NOMO-1 (cell line): ENCODE measurements around the gene SH3PXD2A.

Experiments
- DNase-seq, 2 experiments: peaks; one replicate each; lab custom pipeline; 2025; ENCODE audit not compliant: unreplicated experiment in 2 of 2; lab: John Stamatoyannopoulos, UW

Gene SH3PXD2A

GRCh38 chr10:103712146-103712545 lies 143.2 kb downstream of the SH3PXD2A start:
- no peak for DNase-seq

GRCh38 chr10:103711351-103711994 lies 143.9 kb downstream of the SH3PXD2A start:
- no peak for DNase-seq

- DNase-seq = no peak
Measured at GRCh38 chr10:103710490-103710889, 144.9 kb downstream of the SH3PXD2A start.

DNA sequence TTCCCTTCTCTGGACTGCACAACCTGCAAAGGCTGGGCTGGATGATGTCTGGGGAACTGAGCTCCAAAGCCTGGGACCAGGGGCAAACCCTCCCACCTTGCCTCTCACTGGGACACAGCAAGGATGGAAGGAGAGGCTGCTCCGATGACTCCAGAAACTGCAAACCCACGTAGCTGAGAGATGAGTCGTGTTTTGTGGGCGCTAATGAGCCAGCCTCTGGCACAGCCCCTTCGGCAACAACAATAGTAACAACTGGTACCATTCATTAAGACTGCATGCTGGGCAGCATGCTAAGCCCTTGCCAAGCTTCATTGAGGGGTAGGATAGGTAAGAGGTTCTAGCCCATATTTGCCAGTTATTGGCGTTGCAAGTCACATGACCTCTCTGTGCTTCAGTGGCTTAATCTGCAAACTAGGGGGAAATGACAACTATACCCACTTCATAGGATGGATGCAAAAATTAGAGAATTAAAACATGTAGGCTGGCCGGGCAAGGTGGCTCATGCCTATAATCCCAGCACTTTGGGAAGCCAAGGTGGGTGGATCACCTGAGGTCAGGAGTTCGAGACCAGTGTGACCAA lies 145.9 kb downstream of the SH3PXD2A start:
- DNase-seq = no peak

- DNase-seq = no peak
Measured at GRCh38 chr10:103708627-103709288, 146.6 kb downstream of the SH3PXD2A start.

DNA sequence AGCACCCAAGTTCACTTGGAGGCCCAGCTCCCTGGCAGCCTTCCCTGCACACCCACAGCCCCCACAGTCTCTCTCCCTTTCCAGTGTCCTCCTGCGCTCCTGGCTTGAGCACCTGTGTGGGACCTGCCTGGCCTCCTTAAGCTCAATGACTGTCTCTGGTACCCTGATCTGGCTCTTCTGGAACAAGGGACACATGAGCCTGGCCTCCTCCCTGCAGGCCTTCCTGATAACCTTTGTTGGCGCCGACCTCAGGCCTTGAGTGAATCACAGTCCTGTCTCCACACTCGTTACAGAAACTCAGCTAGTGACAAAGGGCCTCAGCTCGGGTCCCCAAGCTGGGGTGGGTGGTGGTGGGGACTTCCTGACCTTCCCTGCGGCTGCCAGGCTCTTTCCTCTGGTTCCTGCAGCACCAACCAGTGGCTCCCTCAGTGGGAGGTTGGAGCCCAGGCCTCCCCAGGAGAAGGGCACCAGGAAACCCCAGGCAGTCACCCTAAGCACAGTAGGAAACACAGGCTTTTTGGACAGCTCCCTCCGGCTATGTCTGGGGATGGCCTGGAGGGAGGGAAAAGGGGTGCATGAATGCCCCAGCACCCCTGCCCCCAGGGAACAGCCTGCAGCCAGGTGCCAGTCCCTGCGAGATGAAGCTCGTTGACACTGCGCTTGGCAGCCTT lies 147.3 kb downstream of the SH3PXD2A start:
- no peak for DNase-seq

- no peak for DNase-seq
Measured at GRCh38 chr10:103706762-103707161, 148.6 kb downstream of the SH3PXD2A start.

GRCh38 chr10:103706047-103706446 lies 149.3 kb downstream of the SH3PXD2A start:
- no peak for DNase-seq

DNA sequence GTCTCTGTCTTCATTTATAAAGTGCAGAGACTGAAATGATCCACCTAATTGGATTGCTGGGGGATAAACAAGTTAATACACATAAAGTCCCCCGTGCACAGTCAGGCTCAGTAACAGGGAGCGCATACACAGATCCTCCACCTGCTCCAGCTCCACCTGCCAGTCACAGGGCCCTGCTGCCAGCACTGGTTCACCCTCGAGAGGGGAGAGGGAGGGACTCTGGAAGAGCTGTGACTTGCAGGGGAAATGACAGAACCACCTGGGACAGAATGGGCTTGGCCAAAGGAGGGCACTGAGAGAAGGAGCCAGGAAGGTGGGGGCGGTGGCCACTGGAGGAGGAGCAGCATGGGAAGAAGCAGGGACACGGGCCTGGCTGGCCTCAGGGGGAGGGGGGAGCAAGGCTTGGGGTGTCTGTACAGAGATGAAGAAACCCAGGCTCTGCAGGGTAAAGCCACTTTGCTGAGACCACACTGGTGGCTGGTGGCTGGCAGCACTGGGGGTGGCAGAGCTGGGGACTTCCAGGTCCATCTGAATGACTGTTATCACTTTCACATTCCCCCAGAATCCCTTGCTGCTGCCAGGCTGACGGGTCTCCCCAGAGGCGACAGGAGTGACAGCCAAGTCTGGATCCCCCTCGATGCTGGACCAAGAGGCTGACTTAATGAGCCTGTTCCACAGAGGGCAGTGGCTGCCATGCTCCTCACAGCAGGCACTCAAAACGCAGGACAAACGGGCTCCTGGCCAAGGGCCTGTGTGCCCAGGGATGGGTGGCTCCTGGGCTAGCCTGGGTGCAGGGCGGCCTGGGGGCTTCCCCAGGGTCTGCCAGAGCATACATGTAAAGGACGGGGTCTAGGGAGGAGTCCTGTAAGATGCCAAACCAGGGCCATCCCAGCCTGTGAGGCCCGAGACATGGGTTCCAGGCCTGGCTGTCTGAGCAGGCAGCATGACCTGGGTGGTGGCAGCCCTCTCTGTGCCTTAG lies 151.1 kb downstream of the SH3PXD2A start:
- no peak for DNase-seq

DNA sequence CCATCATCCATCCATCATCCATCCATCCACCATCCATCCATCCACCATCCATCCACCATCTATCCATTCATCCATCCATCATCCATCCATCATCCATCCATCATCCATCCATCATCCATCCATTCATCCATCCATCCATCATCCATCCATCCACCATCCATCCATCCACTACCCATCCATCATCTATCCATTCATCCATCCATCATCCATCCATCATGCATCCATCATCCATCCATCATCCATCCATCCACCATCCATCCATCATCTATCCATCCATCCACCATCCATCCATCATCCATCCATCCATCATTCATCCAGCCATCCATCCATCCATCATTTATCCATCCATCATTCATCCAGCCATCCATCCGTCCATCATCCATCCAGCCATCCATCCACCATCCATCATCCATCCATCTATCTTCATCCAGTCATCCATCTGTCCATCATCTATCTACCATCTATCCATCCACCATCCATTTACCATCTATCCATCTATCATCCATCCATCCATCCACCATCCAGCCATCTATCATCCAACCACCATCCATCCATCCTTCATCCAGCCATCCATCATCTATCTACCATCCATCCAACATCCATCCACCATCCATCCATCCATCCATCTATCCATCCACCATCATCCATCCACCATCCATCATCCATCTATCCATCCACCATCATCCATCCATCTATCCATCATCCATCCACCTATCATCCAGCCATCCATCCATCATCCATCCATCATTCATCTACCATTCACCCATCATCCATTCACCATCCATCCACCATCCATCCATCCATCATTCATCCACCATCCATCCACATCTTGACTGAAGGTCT lies 153.8 kb downstream of the SH3PXD2A start:
- no peak for DNase-seq

- no peak for DNase-seq
Measured at GRCh38 chr10:103700436-103700715, 155.0 kb downstream of the SH3PXD2A start.

GRCh38 chr10:103699611-103700435 lies 155.6 kb downstream of the SH3PXD2A start:
- DNase-seq = no peak

GRCh38 chr10:103698266-103698665 lies 157.1 kb downstream of the SH3PXD2A start:
- no peak for DNase-seq

GRCh38 chr10:103697787-103698186 lies 157.6 kb downstream of the SH3PXD2A start:
- DNase-seq = no peak

- DNase-seq = peak; percentile 39 to 59
Measured at GRCh38 chr10:103696411-103697145, 158.8 kb downstream of the SH3PXD2A start.

- no peak for DNase-seq
Measured at GRCh38 chr10:103696094-103696410, 159.3 kb downstream of the SH3PXD2A start.

DNA sequence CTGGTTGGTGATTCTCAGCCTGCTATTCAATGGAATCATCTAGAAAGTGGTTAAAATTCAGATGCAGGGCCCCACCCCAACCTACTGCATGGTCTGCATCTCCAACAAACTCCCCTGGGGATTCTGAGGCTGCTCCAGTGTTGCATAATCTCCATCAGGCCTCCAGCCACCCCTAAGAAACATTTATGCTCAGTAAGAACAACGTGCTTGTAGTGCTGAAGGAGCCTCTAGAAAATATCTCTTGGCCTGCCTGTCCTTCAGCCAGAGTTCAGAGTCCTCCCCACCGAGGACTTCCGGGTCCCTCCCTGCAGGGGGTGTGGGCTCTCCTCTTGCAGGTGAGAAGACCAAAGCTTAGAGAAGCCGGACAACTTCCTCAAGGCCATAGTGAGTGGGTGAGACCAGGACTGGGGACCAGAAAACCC lies 159.8 kb downstream of the SH3PXD2A start:
- DNase-seq = no peak

DNA sequence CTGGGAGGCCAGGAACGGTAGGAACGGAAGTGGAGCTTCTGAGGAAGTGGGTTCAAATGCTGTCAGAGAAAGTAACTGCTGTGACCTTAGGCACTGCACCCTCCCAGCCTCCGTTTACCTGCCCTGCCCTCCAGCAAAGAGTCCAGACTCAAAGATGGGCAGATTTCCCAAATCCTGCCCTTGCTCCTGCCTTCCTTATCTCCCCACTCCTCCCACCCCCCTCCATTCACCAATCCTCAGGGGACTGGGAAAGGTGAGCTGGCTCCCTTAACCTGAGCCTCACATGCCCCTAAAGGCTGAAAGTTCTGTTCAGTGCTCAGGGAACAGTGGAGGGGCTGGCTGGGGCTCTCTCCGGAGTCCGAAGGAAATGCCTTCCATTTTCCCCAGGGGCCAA lies 161.6 kb downstream of the SH3PXD2A start:
- no peak for DNase-seq
